HepG2 (cell line): ENCODE data around the gene PACS2. TPM values are rescaled to one million over a fixed set of nuclear protein-coding genes. Genes with fewer than 3 reads are reported as not detected.
A peak's percentile ranks its signal among the peaks of the same experiment; 100 is the strongest.

Experiments
- ASH2L ChIP-seq: fragments of 300-600, 200-600 bp; sonication (generic); IDR thresholded peaks from 2 replicates; pipeline ENCODE4 v1.7.0; 2017; ENCODE audit warnings: low read depth, mild to moderate bottlenecking, moderate library complexity, mixed read lengths, low read length; ENCODE audit not compliant: insufficient read length
- DR1 ChIP-seq: sonication (generic); formaldehyde crosslinking; IDR thresholded peaks from 2 replicates; pipeline ENCODE4 v1.8.0; 2021; ENCODE audit warnings: mild to moderate bottlenecking, missing genetic modification reagents, inconsistent platforms
- JUND ChIP-seq: sonication (generic); formaldehyde crosslinking; IDR thresholded peaks from 2 replicates; pipeline ENCODE4 v1.8.0; 2022; ENCODE audit warnings: mild to moderate bottlenecking, missing genetic modification reagents
- NBN ChIP-seq: fragments of 450-650 bp; conservative IDR thresholded peaks from 2 replicates; pipeline ENCODE4 v1.6.1; 2017
- POLR2A ChIP-seq, 2 experiments: IDR thresholded peaks; 2 replicates each; pipeline ENCODE4 v1.6.1; 2011; ENCODE audit warnings: low read depth in 2 of 2, low read length in 2 of 2, mild to moderate bottlenecking in 1 of 2, moderate library complexity in 1 of 2; ENCODE audit not compliant: insufficient read depth in 1 of 2
- SALL2 ChIP-seq: sonication (generic); formaldehyde crosslinking; IDR thresholded peaks from 2 replicates; pipeline ENCODE4 v1.8.1; 2023; ENCODE audit warnings: mild to moderate bottlenecking, missing genetic modification reagents, inconsistent platforms
- SRSF4 ChIP-seq: fragments of 200-400 bp; formaldehyde crosslinking; IDR thresholded peaks from one replicate; pipeline ENCODE4 v1.6.1; 2018; ENCODE audit warnings: mild to moderate bottlenecking, low read depth, low read length, moderate library complexity; ENCODE audit not compliant: poor library complexity, severe bottlenecking
- ZBTB7A ChIP-seq: sonication (generic); formaldehyde crosslinking; IDR thresholded peaks from 2 replicates; pipeline ENCODE4 v1.8.0; 2022; ENCODE audit warnings: mild to moderate bottlenecking, missing genetic modification reagents
- ZNF224 ChIP-seq: sonication (generic); formaldehyde crosslinking; IDR thresholded peaks from 2 replicates; pipeline ENCODE4 v1.5.0; 2020; ENCODE audit warnings: mild to moderate bottlenecking, missing genetic modification reagents
- ZNF329 ChIP-seq: sonication (generic); formaldehyde crosslinking; IDR thresholded peaks from 2 replicates; pipeline ENCODE4 v1.9.0; 2021; ENCODE audit warnings: low read depth, mild to moderate bottlenecking, missing genetic modification reagents
- ZNF431 ChIP-seq: sonication (generic); formaldehyde crosslinking; IDR thresholded peaks from 2 replicates; pipeline ENCODE4 v1.9.0; 2022; ENCODE audit warnings: missing genetic modification reagents, low read depth, mild to moderate bottlenecking, borderline replicate concordance
- polyA plus RNA-seq, 8 experiments: library from polyadenylated mRNA; depleted of rRNA in 3 of 8; stranded (reverse) in 7 of 8; unstranded in 1 of 8; fragments of >200 nt; fragmentation: Illumina TruSeq in 4 of 8; extraction: Trizol in 4 of 8; gene quantifications; 2 replicates each; pipeline versions ENCODE4 v1.2.1 to v1.2.3, GENCODE V29; 2011 to 2016; ENCODE audit warnings: low read depth in 4 of 8, missing spikeins in 1 of 8, mixed read lengths in 1 of 8; ENCODE audit not compliant: insufficient read depth in 1 of 8
- total RNA-seq, 5 experiments: library from RNA; depleted of rRNA; stranded (reverse); fragments of >200 nt; fragmentation: Illumina TruSeq; extraction: Trizol; gene quantifications; 2 replicates each; pipeline ENCODE4 v1.2.3, GENCODE V29; 2016; ENCODE audit warnings: low read depth in 1 of 5
- TF ChIP-seq, protein P1 (sequence below): fragments of 450-650 bp; IDR thresholded peaks from 2 replicates; pipeline ENCODE4 v1.6.1; 2016
- TF ChIP-seq, protein P2 (sequence below): sonication (generic); formaldehyde crosslinking; IDR thresholded peaks from 2 replicates; pipeline ENCODE4 v1.4.0; 2020; ENCODE audit warnings: missing genetic modification reagents, borderline replicate concordance
- TF ChIP-seq, protein P3 (sequence below): sonication (generic); formaldehyde crosslinking; IDR thresholded peaks from 2 replicates; pipeline ENCODE4 v1.5.0; 2020; ENCODE audit warnings: mild to moderate bottlenecking, missing genetic modification reagents, borderline replicate concordance
- TF ChIP-seq, protein P4 (sequence below): sonication (generic); formaldehyde crosslinking; conservative IDR thresholded peaks from 2 replicates; pipeline ENCODE4 v1.8.0; 2022; ENCODE audit warnings: mild to moderate bottlenecking, moderate library complexity, missing genetic modification reagents

The PACS2 gene
- total and polyA plus RNA-seq, 2 of the 13 experiments (the other 11 are each of a cell fraction or from before 2014, with no cell fraction given): 23.6 to 27.6 TPM

DNA sequence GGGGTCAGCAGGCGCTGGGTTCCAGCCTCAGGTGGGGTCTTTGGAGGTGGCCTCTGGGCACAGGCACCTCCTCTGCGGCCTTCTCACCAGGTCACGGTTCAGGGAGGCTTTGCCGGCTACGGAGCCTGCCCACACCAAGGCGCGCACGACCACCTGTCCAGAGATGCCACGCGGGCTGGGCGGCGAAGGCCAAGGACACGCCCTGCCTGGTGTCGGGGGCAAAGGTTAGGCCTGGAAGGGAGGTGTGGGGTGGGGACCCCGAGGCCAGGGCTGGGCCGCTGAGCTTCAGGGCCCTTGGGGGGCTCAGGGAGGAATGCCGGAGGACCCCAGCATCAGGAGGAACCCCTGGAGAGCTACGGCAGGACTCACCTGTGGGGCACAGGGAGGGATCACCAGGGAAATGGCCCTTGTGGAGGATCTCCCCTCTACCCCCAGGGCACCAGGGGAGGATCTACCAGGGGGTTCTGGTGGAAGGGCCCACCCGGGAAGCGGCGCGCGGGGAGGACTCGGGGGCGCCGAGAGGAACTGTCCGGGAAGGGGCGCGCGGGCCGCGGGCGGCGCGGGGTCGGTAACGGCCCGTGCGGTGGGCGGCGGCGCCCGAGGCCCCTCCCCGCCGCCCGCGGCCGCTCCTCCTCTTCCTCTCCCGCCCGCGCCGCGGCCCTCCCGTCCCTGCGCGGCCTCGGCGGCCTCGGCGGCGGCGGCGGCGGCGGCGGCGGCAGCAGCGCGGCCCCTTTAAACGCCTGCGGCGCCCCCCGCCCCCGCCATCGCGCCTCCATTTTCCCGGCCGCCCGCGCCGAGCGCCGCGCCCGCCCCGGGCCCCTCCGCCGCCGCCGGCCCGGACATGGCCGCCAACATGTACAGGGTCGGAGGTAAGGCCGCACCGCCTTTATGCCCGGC lies 104.9 kb downstream of the PACS2 start, which contains the start of gene MTA1 (continued):
- TF ChIP-seq ASH2L (no peak), SRSF4 (no peak), POLR2A (IDR thresholded peaks at IDR 0.05; ENCODE audit: insufficient read depth in 1 of 2, low read depth in 2 of 2, low read length in 2 of 2) (peak; percentile 61 to 68), ZNF224 (CRISPR knock-in tag) (no peak), JUND (peak; percentile 50; the same call in 1 of the 2 replicates), NBN (no peak), ZNF431 (CRISPR knock-in tag) (no peak), ZNF329 (CRISPR knock-in tag) (no peak), ZBTB7A (peak; percentile 89), DR1 (0 out of 2 replicates have a peak, but pooled peaks have one; percentile 49), SALL2 (peak; percentile 27; the same call in 1 of the 2 replicates)
- TF ChIP-seq, protein P1, sequence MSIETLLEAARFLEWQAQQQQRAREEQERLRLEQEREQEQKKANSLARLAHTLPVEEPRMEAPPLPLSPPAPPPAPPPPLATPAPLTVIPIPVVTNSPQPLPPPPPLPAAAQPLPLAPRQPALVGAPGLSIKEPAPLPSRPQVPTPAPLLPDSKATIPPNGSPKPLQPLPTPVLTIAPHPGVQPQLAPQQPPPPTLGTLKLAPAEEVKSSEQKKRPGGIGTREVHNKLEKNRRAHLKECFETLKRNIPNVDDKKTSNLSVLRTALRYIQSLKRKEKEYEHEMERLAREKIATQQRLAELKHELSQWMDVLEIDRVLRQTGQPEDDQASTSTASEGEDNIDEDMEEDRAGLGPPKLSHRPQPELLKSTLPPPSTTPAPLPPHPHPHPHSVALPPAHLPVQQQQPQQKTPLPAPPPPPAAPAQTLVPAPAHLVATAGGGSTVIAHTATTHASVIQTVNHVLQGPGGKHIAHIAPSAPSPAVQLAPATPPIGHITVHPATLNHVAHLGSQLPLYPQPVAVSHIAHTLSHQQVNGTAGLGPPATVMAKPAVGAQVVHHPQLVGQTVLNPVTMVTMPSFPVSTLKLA: no peak
- TF ChIP-seq, protein P2, sequence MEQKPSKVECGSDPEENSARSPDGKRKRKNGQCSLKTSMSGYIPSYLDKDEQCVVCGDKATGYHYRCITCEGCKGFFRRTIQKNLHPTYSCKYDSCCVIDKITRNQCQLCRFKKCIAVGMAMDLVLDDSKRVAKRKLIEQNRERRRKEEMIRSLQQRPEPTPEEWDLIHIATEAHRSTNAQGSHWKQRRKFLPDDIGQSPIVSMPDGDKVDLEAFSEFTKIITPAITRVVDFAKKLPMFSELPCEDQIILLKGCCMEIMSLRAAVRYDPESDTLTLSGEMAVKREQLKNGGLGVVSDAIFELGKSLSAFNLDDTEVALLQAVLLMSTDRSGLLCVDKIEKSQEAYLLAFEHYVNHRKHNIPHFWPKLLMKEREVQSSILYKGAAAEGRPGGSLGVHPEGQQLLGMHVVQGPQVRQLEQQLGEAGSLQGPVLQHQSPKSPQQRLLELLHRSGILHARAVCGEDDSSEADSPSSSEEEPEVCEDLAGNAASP (CRISPR knock-in tag): 0 out of 2 replicates have a peak, but pooled peaks have one; percentile 8
- TF ChIP-seq, protein P3, sequence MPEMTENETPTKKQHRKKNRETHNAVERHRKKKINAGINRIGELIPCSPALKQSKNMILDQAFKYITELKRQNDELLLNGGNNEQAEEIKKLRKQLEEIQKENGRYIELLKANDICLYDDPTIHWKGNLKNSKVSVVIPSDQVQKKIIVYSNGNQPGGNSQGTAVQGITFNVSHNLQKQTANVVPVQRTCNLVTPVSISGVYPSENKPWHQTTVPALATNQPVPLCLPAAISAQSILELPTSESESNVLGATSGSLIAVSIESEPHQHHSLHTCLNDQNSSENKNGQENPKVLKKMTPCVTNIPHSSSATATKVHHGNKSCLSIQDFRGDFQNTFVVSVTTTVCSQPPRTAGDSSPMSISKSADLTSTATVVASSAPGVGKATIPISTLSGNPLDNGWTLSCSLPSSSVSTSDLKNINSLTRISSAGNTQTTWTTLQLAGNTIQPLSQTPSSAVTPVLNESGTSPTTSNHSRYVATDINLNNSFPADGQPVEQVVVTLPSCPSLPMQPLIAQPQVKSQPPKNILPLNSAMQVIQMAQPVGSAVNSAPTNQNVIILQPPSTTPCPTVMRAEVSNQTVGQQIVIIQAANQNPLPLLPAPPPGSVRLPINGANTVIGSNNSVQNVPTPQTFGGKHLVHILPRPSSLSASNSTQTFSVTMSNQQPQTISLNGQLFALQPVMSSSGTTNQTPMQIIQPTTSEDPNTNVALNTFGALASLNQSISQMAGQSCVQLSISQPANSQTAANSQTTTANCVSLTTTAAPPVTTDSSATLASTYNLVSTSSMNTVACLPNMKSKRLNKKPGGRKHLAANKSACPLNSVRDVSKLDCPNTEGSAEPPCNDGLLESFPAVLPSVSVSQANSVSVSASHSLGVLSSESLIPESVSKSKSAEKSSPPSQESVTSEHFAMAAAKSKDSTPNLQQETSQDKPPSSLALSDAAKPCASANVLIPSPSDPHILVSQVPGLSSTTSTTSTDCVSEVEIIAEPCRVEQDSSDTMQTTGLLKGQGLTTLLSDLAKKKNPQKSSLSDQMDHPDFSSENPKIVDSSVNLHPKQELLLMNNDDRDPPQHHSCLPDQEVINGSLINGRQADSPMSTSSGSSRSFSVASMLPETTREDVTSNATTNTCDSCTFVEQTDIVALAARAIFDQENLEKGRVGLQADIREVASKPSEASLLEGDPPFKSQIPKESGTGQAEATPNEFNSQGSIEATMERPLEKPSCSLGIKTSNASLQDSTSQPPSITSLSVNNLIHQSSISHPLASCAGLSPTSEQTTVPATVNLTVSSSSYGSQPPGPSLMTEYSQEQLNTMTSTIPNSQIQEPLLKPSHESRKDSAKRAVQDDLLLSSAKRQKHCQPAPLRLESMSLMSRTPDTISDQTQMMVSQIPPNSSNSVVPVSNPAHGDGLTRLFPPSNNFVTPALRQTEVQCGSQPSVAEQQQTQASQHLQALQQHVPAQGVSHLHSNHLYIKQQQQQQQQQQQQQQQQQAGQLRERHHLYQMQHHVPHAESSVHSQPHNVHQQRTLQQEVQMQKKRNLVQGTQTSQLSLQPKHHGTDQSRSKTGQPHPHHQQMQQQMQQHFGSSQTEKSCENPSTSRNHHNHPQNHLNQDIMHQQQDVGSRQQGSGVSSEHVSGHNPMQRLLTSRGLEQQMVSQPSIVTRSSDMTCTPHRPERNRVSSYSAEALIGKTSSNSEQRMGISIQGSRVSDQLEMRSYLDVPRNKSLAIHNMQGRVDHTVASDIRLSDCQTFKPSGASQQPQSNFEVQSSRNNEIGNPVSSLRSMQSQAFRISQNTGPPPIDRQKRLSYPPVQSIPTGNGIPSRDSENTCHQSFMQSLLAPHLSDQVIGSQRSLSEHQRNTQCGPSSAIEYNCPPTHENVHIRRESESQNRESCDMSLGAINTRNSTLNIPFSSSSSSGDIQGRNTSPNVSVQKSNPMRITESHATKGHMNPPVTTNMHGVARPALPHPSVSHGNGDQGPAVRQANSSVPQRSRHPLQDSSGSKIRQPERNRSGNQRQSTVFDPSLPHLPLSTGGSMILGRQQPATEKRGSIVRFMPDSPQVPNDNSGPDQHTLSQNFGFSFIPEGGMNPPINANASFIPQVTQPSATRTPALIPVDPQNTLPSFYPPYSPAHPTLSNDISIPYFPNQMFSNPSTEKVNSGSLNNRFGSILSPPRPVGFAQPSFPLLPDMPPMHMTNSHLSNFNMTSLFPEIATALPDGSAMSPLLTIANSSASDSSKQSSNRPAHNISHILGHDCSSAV (CRISPR knock-in tag): no peak
- TF ChIP-seq, protein P4, sequence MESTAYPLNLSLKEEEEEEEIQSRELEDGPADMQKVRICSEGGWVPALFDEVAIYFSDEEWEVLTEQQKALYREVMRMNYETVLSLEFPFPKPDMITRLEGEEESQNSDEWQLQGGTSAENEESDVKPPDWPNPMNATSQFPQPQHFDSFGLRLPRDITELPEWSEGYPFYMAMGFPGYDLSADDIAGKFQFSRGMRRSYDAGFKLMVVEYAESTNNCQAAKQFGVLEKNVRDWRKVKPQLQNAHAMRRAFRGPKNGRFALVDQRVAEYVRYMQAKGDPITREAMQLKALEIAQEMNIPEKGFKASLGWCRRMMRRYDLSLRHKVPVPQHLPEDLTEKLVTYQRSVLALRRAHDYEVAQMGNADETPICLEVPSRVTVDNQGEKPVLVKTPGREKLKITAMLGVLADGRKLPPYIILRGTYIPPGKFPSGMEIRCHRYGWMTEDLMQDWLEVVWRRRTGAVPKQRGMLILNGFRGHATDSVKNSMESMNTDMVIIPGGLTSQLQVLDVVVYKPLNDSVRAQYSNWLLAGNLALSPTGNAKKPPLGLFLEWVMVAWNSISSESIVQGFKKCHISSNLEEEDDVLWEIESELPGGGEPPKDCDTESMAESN (CRISPR knock-in tag): peak; percentile 82
